ENCODE results near the gene TMEM156.
A peak's percentile ranks its signal among the peaks of the same experiment; 100 is the strongest.
"Not testable (repeated sequence)": the region's sequence is repeated elsewhere in the genome, so short reads cannot be mapped to it uniquely, and the experiment has no call there.

Gene TMEM156

GRCh38 chr4:38989487-38989886, 42.7 kb downstream of the TMEM156 start:
- no peak overlapping the region for H3K4me3 ChIP-seq (ENCODE audit: low read depth, low read length)
- no peak for DNase-seq (ENCODE audit: low read depth, low spot score)
- no peak for TF ChIP-seq CTCF (IDR thresholded peaks at IDR 0.05; ENCODE audit: low read depth, low read length)
- in situ Hi-C loops (cut with HindIII; ENCODE audit: low sequenced_read_pairs) = no loop called here

GRCh38 chr4:38988353-38988752, 43.9 kb downstream of the TMEM156 start:
- DNase-seq (ENCODE audit: low read depth, low spot score); H3K4me3 ChIP-seq (ENCODE audit: low read depth, low read length); in situ Hi-C loops (cut with HindIII; ENCODE audit: low sequenced_read_pairs): not testable (repeated sequence)

- H3K4me3 ChIP-seq (ENCODE audit: low read depth, low read length) = no peak overlapping the region
- DNase-seq (ENCODE audit: low read depth, low spot score) = no peak
- TF ChIP-seq CTCF (IDR thresholded peaks at IDR 0.05; ENCODE audit: low read depth, low read length) = no peak
- in situ Hi-C loops (cut with HindIII; ENCODE audit: low sequenced_read_pairs) = no loop called here
Measured at GRCh38 chr4:38987491-38987890, 44.7 kb downstream of the TMEM156 start.

GRCh38 chr4:38985410-38986100, 46.7 kb downstream of the TMEM156 start:
- DNase-seq (ENCODE audit: low read depth, low spot score) = no peak
- no peak for TF ChIP-seq CTCF (IDR thresholded peaks at IDR 0.05; ENCODE audit: low read depth, low read length)
- H3K4me3 ChIP-seq (ENCODE audit: low read depth, low read length) = no peak overlapping the region
- in situ Hi-C loops (cut with HindIII; ENCODE audit: low sequenced_read_pairs) = no loop called here

- DNase-seq (ENCODE audit: low read depth, low spot score) = peak; percentile 47
- H3K4me3 ChIP-seq (ENCODE audit: low read depth, low read length) = no peak overlapping the region
Measured at GRCh38 chr4:38983787-38984598, 48.2 kb downstream of the TMEM156 start.

GRCh38 chr4:38983291-38983690, 48.9 kb downstream of the TMEM156 start:
- TF ChIP-seq CTCF (IDR thresholded peaks at IDR 0.05; ENCODE audit: low read depth, low read length) = no peak
- DNase-seq (ENCODE audit: low read depth, low spot score) = no peak
- in situ Hi-C loops (cut with HindIII; ENCODE audit: low sequenced_read_pairs) = no loop called here
- H3K4me3 ChIP-seq (ENCODE audit: low read depth, low read length) = no peak overlapping the region

More at GRCh38 chr4:38983787-38984598, 48.2 kb downstream of the TMEM156 start:
- TF ChIP-seq CTCF (IDR thresholded peaks at IDR 0.05; ENCODE audit: low read depth, low read length) = no peak
- in situ Hi-C loops (cut with HindIII; ENCODE audit: low sequenced_read_pairs) = no loop called here

Measured in astrocyte of the spinal cord (primary cell).